ENCODE measurements around the gene PALLD. TPM values are rescaled to one million over a fixed set of nuclear protein-coding genes. Genes with fewer than 3 reads are reported as not detected.

Gene PALLD
- total and polyA plus RNA-seq, 12 donors: 30.3 to 203 (median 90.5) TPM

DNA sequence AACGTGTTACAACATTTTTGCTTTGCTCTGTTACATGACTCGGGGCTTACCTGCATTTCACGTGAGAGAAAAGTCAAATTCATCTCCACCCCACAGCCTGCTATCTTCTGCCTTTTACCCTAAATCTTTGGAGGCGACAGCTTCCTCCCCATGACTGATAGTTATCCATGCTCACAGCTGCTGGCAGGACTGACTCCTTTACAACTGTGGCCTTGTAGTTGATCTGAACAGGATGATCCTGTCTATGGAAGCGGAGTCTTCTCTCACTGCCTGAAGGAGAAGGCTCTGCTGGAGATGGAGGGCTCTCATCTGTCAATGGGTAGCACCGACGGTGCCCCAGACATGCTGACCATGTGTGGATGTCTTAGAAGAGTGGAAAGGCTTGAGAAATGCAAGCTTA is 362.2 kb downstream of the PALLD start:
- WGBS, 4 donors: 72 to 79% (median 76%) methylated on average over 7 of the region's 7 CpGs
- no peaks in the 10 kb centered on the region for H3K27me3 ChIP-seq
- DNase-seq: no peak
- H3K9me3 ChIP-seq (replicated peaks in 1 of 3): no peaks in the 10 kb centered on the region
- TF ChIP-seq POLR2A (IDR thresholded peaks at IDR 0.05): no peak
- TF ChIP-seq CTCF (IDR thresholded peaks at IDR 0.05): no peak
- no peaks in the 10 kb centered on the region for H3K36me3 ChIP-seq (replicated peaks in 1 of 2)
- peaks cover 6 to 53% of the 10 kb centered on the region in 2 donors for H3K4me1 ChIP-seq (replicated peaks in 1 of 2)
- intact Hi-C loops (cut with DNase I): no loop called here
- H3K27ac ChIP-seq: peak overlapping the region in 2 of 5 donors; percentile 11 to 56
- H3K4me3 ChIP-seq: no peak overlapping the region

GRCh38 chr4:168859888-168860694 is 363.2 kb downstream of the PALLD start:
- peaks cover 4 to 53% of the 10 kb centered on the region in 2 donors for H3K4me1 ChIP-seq (replicated peaks in 1 of 2)
- H3K36me3 ChIP-seq (replicated peaks in 1 of 2): no peaks in the 10 kb centered on the region
- no peak for TF ChIP-seq POLR2A (IDR thresholded peaks at IDR 0.05)
- TF ChIP-seq CTCF (IDR thresholded peaks at IDR 0.05): no peak
- WGBS, 4 donors: 83 to 94% (median 90%) methylated on average over 9 of the region's 9 CpGs
- H3K9me3 ChIP-seq (replicated peaks in 1 of 3): no peaks in the 10 kb centered on the region
- H3K27ac ChIP-seq: peak overlapping the region in 2 of 5 donors; percentile 46 to 56
- intact Hi-C loops (cut with DNase I): no loop called here
- no peak for DNase-seq
- H3K27me3 ChIP-seq: no peaks in the 10 kb centered on the region
- no peak overlapping the region for H3K4me3 ChIP-seq

DNA sequence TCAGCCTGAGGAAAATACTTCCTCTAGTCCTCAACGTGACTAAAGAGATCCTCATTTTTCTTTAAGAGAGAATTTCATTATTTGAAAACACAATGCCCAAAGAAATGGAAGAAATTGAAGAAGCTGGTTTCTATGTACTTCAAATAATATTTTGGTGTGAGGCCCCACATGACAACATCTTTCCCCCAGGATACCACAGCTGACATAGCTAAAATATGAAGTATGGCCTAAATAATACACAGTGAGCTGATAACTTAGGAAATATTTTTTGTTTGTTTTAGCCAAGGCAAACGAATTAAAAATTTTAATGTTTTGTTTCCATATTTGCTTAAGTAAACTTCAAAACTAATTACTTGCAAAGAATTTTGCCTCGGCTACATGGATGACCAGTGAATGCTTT is 364.0 kb downstream of the PALLD start:
- no peak for DNase-seq
- 64 to 75% (median 69%) methylated on average over 3 of the region's 3 CpGs for WGBS, 4 donors
- intact Hi-C loops (cut with DNase I): no loop called here
- H3K36me3 ChIP-seq (replicated peaks in 1 of 2): no peaks in the 10 kb centered on the region
- H3K27me3 ChIP-seq: no peaks in the 10 kb centered on the region
- no peaks in the 10 kb centered on the region for H3K9me3 ChIP-seq (replicated peaks in 1 of 3)
- H3K4me1 ChIP-seq (replicated peaks in 1 of 2): peaks cover 0 to 53% of the 10 kb centered on the region in 2 donors
- no peak overlapping the region for H3K4me3 ChIP-seq
- H3K27ac ChIP-seq: peak overlapping the region in 1 of 5 donors; percentile 56
- TF ChIP-seq CTCF (IDR thresholded peaks at IDR 0.05) (no peak), POLR2A (IDR thresholded peaks at IDR 0.05) (no peak)

DNA sequence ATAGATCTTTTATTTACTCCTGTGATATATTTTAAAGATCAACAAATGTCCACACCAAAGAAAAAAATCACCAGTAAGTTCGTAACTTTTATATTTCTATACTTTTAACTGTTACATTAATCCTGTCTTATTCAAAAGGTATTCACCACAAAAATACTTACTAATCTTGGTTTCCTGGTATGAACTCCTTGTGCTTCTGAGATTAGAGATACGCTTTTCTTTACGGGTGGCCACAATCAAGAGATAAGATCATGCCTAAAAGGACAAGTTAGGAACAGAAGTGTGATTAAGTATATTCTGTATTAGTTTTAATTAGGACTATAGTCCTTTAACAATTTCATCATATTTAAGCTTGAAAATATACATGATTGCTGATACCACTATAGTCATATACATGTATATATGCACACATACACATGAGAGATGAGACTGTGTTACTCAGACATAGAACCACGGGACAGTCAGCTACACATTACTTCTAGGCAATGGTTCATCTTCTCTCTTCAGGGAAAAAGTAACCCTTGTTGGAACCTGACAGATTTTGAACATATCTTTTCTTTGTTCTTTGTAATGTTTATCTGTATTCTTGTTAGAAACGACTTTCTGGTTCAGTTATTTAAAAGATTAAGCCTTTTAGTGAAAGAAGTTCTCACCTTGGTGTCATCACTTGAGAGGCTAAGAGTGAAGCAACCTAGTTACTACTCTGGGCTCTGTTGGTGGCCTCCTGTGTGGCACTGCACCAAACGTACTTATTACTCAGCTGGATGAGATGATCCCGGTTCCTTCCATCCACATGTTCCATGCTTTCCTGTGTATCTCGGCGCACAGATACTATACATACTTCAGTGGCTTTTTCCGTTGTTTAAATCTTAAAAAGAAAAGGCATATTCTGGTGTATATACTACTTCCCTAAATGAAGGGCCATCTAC is 367.1 kb downstream of the PALLD start:
- no peak for TF ChIP-seq CTCF (IDR thresholded peaks at IDR 0.05)
- TF ChIP-seq POLR2A (IDR thresholded peaks at IDR 0.05): no peak
- Histone ChIP-seq H3K4me1 (replicated peaks in 1 of 2) (peaks cover 0 to 43% of the 10 kb centered on the region in 2 donors), H3K4me3 (no peak overlapping the region), H3K36me3 (replicated peaks in 1 of 2) (no peaks in the 10 kb centered on the region), H3K9me3 (replicated peaks in 1 of 3) (no peaks in the 10 kb centered on the region), H3K27me3 (no peaks in the 10 kb centered on the region), H3K27ac (peak overlapping the region in 2 of 5 donors; percentile 15 to 66)
- 71 to 80% (median 73%) methylated on average over 10 of the region's 10 CpGs for WGBS, 4 donors
- intact Hi-C loops (cut with DNase I): no loop called here
- DNase-seq: no peak
